Measurements from ENCODE around the gene CILP2. TPM values are rescaled to one million over a fixed set of nuclear protein-coding genes. Genes with fewer than 3 reads are reported as not detected.
A peak's percentile ranks its signal among the peaks of the same experiment; 100 is the strongest.

CILP2 gene
- total and polyA plus RNA-seq, 2 experiments from 2014 or later: 4.0 to 21.6 TPM

- Histone ChIP-seq H2AFZ (peak overlapping the region; percentile 87; the same call in 1 of the 2 replicates), H4K20me1 (replicated peaks; ENCODE audit: insufficient read depth) (0 out of 2 replicates have a peak, but pooled peaks cover 5% of the 10 kb centered on the region), H3F3A (replicated peaks; ENCODE audit: low read depth) (peaks cover 15% of the 10 kb centered on the region; the same call in 1 of the 2 replicates), H3K4me2 (peak overlapping the region; percentile 97), H3K9me2 (ENCODE audit: insufficient read depth) (no peaks in the 10 kb centered on the region), H3K4me1 (ENCODE audit: insufficient read depth) (peaks cover 5% of the 10 kb centered on the region; the same call in 1 of the 2 replicates), H3K4me3 (peak overlapping the region; percentile 74), H3K79me2 (replicated peaks; ENCODE audit: insufficient read depth) (no peaks in the 10 kb centered on the region), H3K36me3 (ENCODE audit: insufficient read depth) (no peaks in the 10 kb centered on the region), H3K27ac (ENCODE audit: low read depth) (no peak overlapping the region), H3K27me3 (ENCODE audit: insufficient read depth) (peaks cover 30% of the 10 kb centered on the region)
- Mint-ChIP-seq H3K9me3 (no peaks in the 10 kb centered on the region), H3K4me1 (peaks cover 8% of the 10 kb centered on the region; the same call in 2 of the 3 replicates), H3K36me3 (ENCODE audit: low read depth) (no peaks in the 10 kb centered on the region; the same call in 2 of the 3 replicates), H3K27me3 (ENCODE audit: insufficient read depth, low read depth, poor library complexity) (peaks cover 26% of the 10 kb centered on the region), H3K4me3 (peak overlapping the region; percentile 68; the same call in 2 of the 3 replicates), H3K27ac (peak overlapping the region; percentile 88; the same call in 1 of the 2 replicates)
- DNase-seq (ENCODE audit: low spot score) (peak; percentile 98), ATAC-seq (peak; percentile 44)
- no peak for TF ChIP-seq ZNF114 (CRISPR knock-in tag; IDR thresholded peaks at IDR 0.05)
- peak; percentile 70 for TF ChIP-seq CREB1 (CRISPR knock-in tag; IDR thresholded peaks at IDR 0.05; ENCODE audit: low read depth)
These were observed 2.1 kb downstream of the CILP2 start for GRCh38 chr19:19540064-19540714.

GRCh38 chr19:19540715-19541515, 2.9 kb downstream of the CILP2 start:
- no peak overlapping the region for H3K27ac ChIP-seq (ENCODE audit: low read depth)
- Mint-ChIP-seq H3K4me1 (peaks cover 8% of the 10 kb centered on the region; the same call in 2 of the 3 replicates), H3K27me3 (ENCODE audit: insufficient read depth, low read depth, poor library complexity) (peaks cover 26% of the 10 kb centered on the region), H3K27ac (peak overlapping the region; percentile 88; the same call in 1 of the 2 replicates), H3K36me3 (ENCODE audit: low read depth) (no peaks in the 10 kb centered on the region; the same call in 2 of the 3 replicates), H3K9me3 (no peaks in the 10 kb centered on the region), H3K4me3 (peak overlapping the region; percentile 68; the same call in 2 of the 3 replicates)
- H3F3A ChIP-seq (replicated peaks; ENCODE audit: low read depth): peaks cover 15% of the 10 kb centered on the region; the same call in 1 of the 2 replicates
- no peaks in the 10 kb centered on the region for H3K9me2 ChIP-seq (ENCODE audit: insufficient read depth)
- peak overlapping the region; percentile 74 for H3K4me3 ChIP-seq
- H3K36me3 ChIP-seq (ENCODE audit: insufficient read depth): no peaks in the 10 kb centered on the region
- ATAC-seq: peak; percentile 82
- H4K20me1 ChIP-seq (replicated peaks; ENCODE audit: insufficient read depth): 0 out of 2 replicates have a peak, but pooled peaks cover 5% of the 10 kb centered on the region
- peak in 1 of 2 experiments; percentile 45; a peak in 2 of 4 replicates for TF ChIP-seq CTCF (conservative IDR thresholded peaks at IDR 0.05; ENCODE audit: low read depth in 2 of 2)
- TF ChIP-seq JUNB (IDR thresholded peaks at IDR 0.05; ENCODE audit: unreplicated experiment): no peak
- H3K27me3 ChIP-seq (ENCODE audit: insufficient read depth): peaks cover 30% of the 10 kb centered on the region
- peak; percentile 99 for DNase-seq (ENCODE audit: low spot score)
- peak overlapping the region; percentile 97 for H3K4me2 ChIP-seq
- peak overlapping the region; percentile 87; the same call in 1 of the 2 replicates for H2AFZ ChIP-seq
- peaks cover 5% of the 10 kb centered on the region; the same call in 1 of the 2 replicates for H3K4me1 ChIP-seq (ENCODE audit: insufficient read depth)
- H3K79me2 ChIP-seq (replicated peaks; ENCODE audit: insufficient read depth): no peaks in the 10 kb centered on the region

- Histone ChIP-seq H3K79me2 (replicated peaks; ENCODE audit: insufficient read depth) (no peaks in the 10 kb centered on the region), H4K20me1 (replicated peaks; ENCODE audit: insufficient read depth) (0 out of 2 replicates have a peak, but pooled peaks cover 5% of the 10 kb centered on the region), H3K27ac (ENCODE audit: low read depth) (no peak overlapping the region), H2AFZ (no peak overlapping the region), H3K9me2 (ENCODE audit: insufficient read depth) (no peaks in the 10 kb centered on the region), H3K27me3 (ENCODE audit: insufficient read depth) (peaks cover 30% of the 10 kb centered on the region), H3K4me3 (no peak overlapping the region), H3K4me2 (no peak overlapping the region), H3F3A (replicated peaks; ENCODE audit: low read depth) (peaks cover 14% of the 10 kb centered on the region; the same call in 1 of the 2 replicates), H3K36me3 (ENCODE audit: insufficient read depth) (no peaks in the 10 kb centered on the region), H3K4me1 (ENCODE audit: insufficient read depth) (peaks cover 5% of the 10 kb centered on the region; the same call in 1 of the 2 replicates)
- ATAC-seq (no peak), DNase-seq (ENCODE audit: low spot score) (peak; percentile 2)
- H3K4me3 Mint-ChIP-seq: no peak overlapping the region
- no peaks in the 10 kb centered on the region for H3K9me3 Mint-ChIP-seq
- TF ChIP-seq POLR2AphosphoS5 (IDR thresholded peaks at IDR 0.05; ENCODE audit: low read depth) (no peak), ZNF114 (CRISPR knock-in tag; IDR thresholded peaks at IDR 0.05) (no peak), CTCF (conservative IDR thresholded peaks at IDR 0.05; ENCODE audit: low read depth in 2 of 2) (no peak), REST (IDR thresholded peaks at IDR 0.05; ENCODE audit: unreplicated experiment) (no peak)
- peaks cover 8% of the 10 kb centered on the region; the same call in 2 of the 3 replicates for H3K4me1 Mint-ChIP-seq
- H3K27ac Mint-ChIP-seq: no peak overlapping the region
- H3K36me3 Mint-ChIP-seq (ENCODE audit: low read depth): no peaks in the 10 kb centered on the region; the same call in 2 of the 3 replicates
- H3K27me3 Mint-ChIP-seq (ENCODE audit: insufficient read depth, low read depth, poor library complexity): peaks cover 21% of the 10 kb centered on the region
These were observed 3.6 kb downstream of the CILP2 start for GRCh38 chr19:19541616-19542015.

All from GM23338 (cell line).